Stimulated activated CD8-positive, alpha-beta memory T cell treated with anti-CD3 and anti-CD28 coated beads, Interleukin-4, amount 100 ng/mL, for 4 hours (primary cell): ENCODE measurements around the gene ENTR1.

Source experiments
- DNase-seq, 2 donors: peaks; one replicate each; pipeline ENCODE4 v3.0.0-alpha.2; 2020; ENCODE audit warnings: low read depth in 2 of 2, low spot score in 1 of 2

Gene ENTR1

GRCh38 chr9:136362450-136362784 is 48.0 kb downstream of the ENTR1 start:
- DNase-seq = no peak

DNA sequence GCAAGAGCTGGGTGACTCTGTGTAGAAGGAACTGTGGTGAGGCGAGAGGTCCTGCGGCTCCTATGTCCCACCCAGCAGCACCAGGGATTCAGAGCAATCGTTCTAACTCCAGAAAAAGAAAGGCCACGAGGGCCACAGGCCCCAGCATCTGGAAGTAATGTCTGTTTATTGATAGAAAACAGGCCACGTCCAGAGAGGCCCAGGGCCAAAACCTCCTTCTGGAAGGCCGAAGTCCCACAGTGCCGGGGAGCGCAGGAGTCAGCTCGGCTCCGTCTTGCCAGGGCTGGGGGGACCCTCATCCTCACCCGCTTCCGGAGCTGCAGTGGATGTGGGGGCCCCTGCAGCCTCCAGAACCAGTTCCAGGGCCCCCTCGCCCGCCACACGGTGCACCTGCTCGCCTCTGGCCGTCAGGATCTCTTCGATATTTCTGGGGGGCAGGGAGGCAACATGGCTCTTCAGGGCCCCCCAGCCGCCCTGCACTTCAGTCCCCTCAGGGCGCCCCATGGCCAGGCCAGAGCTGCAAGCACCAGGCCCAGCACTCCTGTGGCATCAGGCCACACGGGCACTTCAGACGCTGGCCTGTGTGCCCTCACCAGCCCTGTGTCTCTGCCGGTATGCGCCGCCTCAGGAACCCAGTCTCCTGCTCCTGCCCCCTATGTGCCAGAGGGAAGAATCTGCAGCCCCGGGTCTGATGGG is 48.5 kb downstream of the ENTR1 start:
- no peak for DNase-seq

DNA sequence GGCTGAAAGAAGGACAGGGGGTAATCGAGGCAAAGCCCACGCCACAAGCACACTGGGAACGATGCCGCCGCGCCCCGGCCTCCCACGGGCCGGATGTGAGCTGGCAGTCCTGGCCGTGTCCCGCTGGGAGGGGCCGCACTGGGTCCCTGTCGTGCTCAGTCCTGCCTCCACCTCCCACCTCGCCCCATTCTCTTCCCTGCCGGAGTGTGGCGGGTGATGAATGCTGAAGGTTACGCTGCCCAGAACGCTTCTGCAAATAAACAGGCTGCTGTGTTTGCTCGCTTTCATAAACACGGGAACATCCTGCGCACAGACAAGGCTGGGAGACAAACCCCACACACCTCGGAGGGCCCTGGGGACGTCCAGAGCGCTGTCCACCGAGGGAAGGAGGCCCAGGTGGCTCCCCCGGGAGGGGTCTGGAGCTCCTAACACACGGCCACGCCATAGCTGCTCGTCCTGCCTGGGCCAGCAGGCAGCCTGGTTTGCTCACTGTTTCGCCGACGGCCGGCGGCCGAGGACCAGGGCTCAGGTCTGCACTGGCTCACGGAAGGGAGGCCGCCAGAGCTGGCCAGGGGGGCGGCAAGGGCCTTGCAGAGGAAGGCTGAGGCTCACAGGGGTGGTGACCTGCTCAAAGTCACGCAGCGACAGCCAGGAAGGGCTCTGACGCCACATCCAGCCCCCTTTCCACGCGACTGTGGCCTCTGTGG is 49.2 kb downstream of the ENTR1 start:
- no peak for DNase-seq

GRCh38 chr9:136359774-136360718 is 50.4 kb downstream of the ENTR1 start:
- DNase-seq = no peak

DNA sequence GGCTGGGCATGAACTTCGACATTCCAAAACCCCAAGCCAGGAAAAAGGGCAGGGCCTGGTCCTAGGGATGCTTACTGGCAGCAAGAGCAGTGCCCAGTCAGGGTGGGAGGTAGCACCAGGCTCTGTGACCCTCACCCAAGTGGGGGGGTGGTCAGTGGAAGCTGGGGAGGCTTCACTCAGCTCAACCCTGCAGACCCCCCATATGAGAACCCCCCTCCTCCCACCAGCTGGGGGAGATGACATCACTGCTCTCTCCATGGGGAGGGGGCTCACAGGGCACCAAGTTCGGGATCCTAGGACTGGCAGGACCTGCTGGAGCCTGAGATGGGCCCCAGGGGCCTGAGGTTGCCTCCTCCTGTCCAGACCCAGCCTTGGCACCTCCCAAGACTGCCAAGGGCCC is 51.5 kb downstream of the ENTR1 start:
- DNase-seq = no peak

GRCh38 chr9:136358016-136358415 is 52.4 kb downstream of the ENTR1 start:
- DNase-seq = no peak

- DNase-seq = no peak
Measured at GRCh38 chr9:136357202-136357725, 53.1 kb downstream of the ENTR1 start.

DNA sequence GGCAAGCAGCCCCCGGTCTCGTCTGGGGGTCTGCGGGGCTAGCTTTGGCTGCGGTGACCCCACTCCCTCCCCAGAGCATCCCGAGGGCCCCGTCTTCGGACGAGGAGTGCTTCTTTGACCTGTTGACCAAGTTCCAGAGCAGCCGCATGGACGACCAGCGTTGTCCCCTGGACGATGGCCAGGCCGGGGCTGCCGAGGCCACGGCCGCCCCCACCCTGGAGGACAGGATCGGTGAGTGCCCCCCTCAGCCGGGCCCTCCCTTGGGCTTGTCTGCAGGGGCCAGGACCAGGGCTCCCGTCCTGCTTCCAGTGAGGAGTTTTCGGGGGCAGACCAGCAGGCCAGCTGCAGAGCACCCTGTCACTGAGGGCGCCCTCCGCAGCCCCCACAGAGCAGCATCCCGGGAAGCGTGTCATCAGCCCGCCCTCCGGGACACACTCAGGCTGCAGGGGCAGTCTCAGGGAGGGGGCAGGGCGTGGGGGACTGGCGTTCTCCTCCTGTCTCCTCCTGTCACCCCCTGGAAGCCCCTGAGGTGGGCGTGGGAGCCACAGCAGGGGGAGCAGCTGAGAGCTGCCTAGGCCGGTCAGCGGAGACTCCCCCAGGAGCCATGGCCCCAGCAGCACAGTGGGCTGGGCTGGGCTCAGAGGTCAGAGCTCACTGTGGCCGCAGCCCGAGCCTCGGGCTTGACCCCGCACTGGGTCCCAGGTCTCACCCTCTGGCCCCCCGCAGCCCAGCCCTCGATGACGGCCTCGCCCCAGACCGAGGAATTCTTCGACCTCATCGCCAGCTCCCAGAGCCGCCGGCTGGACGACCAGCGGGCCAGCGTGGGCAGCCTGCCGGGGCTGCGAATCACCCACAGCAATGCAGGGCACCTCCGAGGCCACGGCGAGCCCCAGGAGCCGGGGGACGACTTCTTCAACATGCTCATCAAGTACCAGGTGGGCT is 54.5 kb downstream of the ENTR1 start:
- no peak for DNase-seq

GRCh38 chr9:136354592-136355085 is 55.8 kb downstream of the ENTR1 start:
- no peak for DNase-seq

DNA sequence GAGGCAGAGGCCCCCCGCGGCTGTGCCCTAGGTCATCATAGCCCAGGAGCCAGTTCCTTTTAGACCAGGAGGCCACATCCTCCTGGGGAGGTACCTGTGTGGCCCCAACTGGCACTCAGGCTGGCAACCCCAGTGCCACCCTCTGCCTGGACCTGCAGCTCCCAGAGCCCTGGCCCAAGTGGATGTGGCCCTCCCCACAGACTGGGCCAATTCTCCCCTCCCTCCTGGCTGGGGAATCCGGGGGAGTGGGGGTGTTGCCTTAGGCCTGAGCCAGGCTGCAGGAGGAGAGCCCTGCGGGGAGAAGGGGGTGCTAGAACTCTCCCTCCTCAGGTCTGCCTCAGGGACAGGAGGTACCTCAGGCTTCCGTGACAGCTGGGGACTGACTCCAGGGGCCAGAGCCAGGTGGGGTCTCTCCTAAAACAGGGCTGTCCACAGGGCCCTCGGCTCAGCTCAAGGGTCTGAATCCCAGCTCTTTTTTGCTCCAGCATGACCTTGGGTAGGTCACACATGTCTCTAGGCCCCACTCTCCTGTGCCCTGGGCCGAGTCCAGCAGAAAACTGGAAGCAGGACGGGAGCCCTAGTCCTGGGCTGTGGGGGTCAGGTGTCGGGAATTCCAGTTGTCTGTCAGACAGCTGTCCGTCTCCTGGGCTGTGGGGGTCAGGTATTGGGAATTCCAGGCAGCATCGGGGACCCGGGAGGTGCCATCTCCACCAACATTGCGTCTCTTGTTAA is 56.5 kb downstream of the ENTR1 start:
- DNase-seq = no peak

- DNase-seq = no peak
Measured at GRCh38 chr9:136353088-136353487, 57.3 kb downstream of the ENTR1 start.

DNA sequence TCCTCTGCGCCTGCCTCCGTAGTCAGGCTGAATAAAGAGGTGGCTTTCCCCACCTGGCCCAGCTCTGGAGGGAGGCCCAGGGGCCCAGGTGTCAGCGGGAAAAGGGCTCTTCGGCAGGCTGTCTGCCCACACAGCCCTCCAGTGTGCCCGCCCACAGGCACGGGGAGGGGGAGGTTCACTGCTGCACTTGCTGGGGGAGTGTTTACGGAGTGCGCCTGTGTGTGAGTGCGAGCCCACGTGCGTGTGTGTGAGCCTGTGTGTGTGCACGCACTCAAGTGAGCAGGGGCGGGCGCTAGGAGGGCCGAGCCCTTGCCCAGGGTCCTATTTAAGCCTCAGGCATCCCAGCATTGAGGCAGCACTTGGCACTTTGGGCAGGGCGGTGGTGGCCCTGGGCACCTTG is 57.7 kb downstream of the ENTR1 start:
- no peak for DNase-seq
